Kidney (tissue), 14 donors: ENCODE measurements around the gene SLC25A18. TPM values are rescaled to one million over a fixed set of nuclear protein-coding genes. Genes with fewer than 3 reads are reported as not detected.

Experiments used
- DNase-seq, 5 donors: peaks; one replicate each; pipeline ENCODE4 v3.0.0-alpha.2; 2013 to 2020
- FAIRE-seq: peaks from 2 replicates; lab custom pipeline; 2012; peaks lifted over from hg19 to GRCh38; lab: Jason Lieb, UNC
- H3K27ac ChIP-seq, 2 donors: one replicate each; pipeline ENCODE4 v1.7.0; 2013; ENCODE audit warnings: low read depth in 2 of 2, low read length in 2 of 2, inconsistent platforms in 1 of 2
- H3K27me3 ChIP-seq: one replicate; pipeline ENCODE4 v1.7.1; 2013; ENCODE audit warnings: low read length, inconsistent platforms; ENCODE audit not compliant: control insufficient read depth, insufficient read depth
- H3K36me3 ChIP-seq, 3 donors: one replicate each; pipeline versions ENCODE4 v1.7.0 to v1.7.1; 2013; ENCODE audit warnings: low read length in 3 of 3, control low read depth in 1 of 3, inconsistent platforms in 1 of 3; ENCODE audit not compliant: insufficient read depth in 3 of 3, control insufficient read depth in 2 of 3
- H3K4me1 ChIP-seq, 3 donors: one replicate each; pipeline versions ENCODE4 v1.7.0 to v1.7.1; 2013; ENCODE audit warnings: low read length in 3 of 3, inconsistent platforms in 1 of 3, low read depth in 1 of 3; ENCODE audit not compliant: control insufficient read depth in 2 of 3, insufficient read depth in 2 of 3
- H3K4me3 ChIP-seq, 3 donors: one replicate each; pipeline versions ENCODE4 v1.7.0 to v1.8.1; 2013; ENCODE audit warnings: low read length in 3 of 3, control low read depth in 1 of 3, inconsistent platforms in 1 of 3
- H3K9ac ChIP-seq, 3 donors: one replicate each; pipeline versions ENCODE4 v1.7.0 to v1.7.1; 2013; ENCODE audit warnings: low read length in 3 of 3, control low read depth in 1 of 3, inconsistent platforms in 1 of 3
- H3K9me3 ChIP-seq, 3 donors: one replicate each; pipeline versions ENCODE4 v1.7.0 to v1.7.1; 2013; ENCODE audit warnings: low read length in 3 of 3, control low read depth in 1 of 3, inconsistent platforms in 1 of 3; ENCODE audit not compliant: control insufficient read depth in 2 of 3, insufficient read depth in 1 of 3
- intact Hi-C: fragments of 100-400 bp; cut with DNase I; formaldehyde crosslinking; loops from one replicate; pipeline ENCODE4 v1.11.1; 2022
- polyA plus RNA-seq: library from polyadenylated mRNA; stranded (reverse); fragments of 350-450 nt; fragmentation: Illumina TruSeq; extraction: RNeasy Lipid Tissue Mini Kit (QIAGEN cat#74804); gene quantifications from one replicate; pipeline ENCODE4 v1.2.3, GENCODE V29; 2014; ENCODE audit warnings: low read depth, low replicate concordance; ENCODE audit not compliant: insufficient read depth
- total RNA-seq: library from RNA; stranded (reverse); fragmentation: NEBNext Ultra II Directional; extraction: Animal tissue kit (Norgen Biotek cat#: 25700); gene quantifications from one replicate; pipeline ENCODE4 v1.2.1, GENCODE V29; 2021
- TF ChIP-seq, protein P1 (sequence below): IDR thresholded peaks from 3 replicates; pipeline ENCODE4 v1.5.1; 2012; ENCODE audit warnings: mild to moderate bottlenecking, moderate library complexity, borderline replicate concordance; ENCODE audit not compliant: insufficient read depth; ENCODE audit errors: extremely low read depth
- donor health status: control.
- donor health status: control.
- donor health status: control.
- donor health status: control.
- donor health status: control.
- donor health status: DM: yes; HTN: yes; CAD: no.
- donor health status: Normal renal cell carcinoma (clear cell type).

SLC25A18 gene
- total and polyA plus RNA-seq, 2 donors from 2014 or later: 0.41 to 1.1 TPM

DNA sequence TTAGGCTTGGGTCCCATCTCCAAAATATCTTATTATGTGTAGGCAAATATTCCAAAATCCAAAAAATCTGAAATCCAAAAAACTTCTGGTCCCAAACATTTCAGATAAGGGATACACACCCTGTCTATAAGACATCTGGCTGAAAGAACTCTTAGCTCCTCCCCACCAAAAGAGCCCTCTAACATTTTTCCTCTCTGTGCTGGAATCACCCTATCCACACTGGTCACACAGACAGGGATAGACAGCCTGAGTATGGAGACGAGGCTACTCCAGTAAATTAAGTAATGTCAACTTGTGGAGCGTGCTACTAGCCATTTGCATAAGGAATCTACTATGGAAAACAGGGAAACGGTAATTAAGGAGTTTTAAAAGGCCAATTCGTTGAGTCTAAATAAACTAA lies 40.4 kb downstream of the SLC25A18 start:
- DNase-seq: no peak
- Histone ChIP-seq H3K27me3 (no peaks in the 10 kb centered on the region), H3K9ac (no peak overlapping the region), H3K36me3 (peaks cover 3 to 11% (median 11%) of the 10 kb centered on the region in 3 donors), H3K27ac (no peak overlapping the region), H3K9me3 (no peaks in the 10 kb centered on the region), H3K4me1 (no peaks in the 10 kb centered on the region), H3K4me3 (no peak overlapping the region)
- intact Hi-C loops: no loop called here
- no peak for FAIRE-seq
- TF ChIP-seq, protein P1, sequence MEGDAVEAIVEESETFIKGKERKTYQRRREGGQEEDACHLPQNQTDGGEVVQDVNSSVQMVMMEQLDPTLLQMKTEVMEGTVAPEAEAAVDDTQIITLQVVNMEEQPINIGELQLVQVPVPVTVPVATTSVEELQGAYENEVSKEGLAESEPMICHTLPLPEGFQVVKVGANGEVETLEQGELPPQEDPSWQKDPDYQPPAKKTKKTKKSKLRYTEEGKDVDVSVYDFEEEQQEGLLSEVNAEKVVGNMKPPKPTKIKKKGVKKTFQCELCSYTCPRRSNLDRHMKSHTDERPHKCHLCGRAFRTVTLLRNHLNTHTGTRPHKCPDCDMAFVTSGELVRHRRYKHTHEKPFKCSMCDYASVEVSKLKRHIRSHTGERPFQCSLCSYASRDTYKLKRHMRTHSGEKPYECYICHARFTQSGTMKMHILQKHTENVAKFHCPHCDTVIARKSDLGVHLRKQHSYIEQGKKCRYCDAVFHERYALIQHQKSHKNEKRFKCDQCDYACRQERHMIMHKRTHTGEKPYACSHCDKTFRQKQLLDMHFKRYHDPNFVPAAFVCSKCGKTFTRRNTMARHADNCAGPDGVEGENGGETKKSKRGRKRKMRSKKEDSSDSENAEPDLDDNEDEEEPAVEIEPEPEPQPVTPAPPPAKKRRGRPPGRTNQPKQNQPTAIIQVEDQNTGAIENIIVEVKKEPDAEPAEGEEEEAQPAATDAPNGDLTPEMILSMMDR: no peak

- Histone ChIP-seq H3K4me1 (no peaks in the 10 kb centered on the region), H3K27ac (no peak overlapping the region), H3K27me3 (no peaks in the 10 kb centered on the region), H3K9me3 (no peaks in the 10 kb centered on the region), H3K36me3 (peaks cover 0 to 11% (median 6%) of the 10 kb centered on the region in 3 donors), H3K4me3 (no peak overlapping the region), H3K9ac (peak overlapping the region in 1 of 3 donors; percentile 31)
- TF ChIP-seq, protein P1: no peak
- FAIRE-seq: no peak
- peak in 2 of 5 donors; percentile 8 to 10 for DNase-seq
- intact Hi-C loops: no loop called here
Measured at GRCh38 chr22:17606496-17606895, 43.2 kb downstream of the SLC25A18 start.

DNA sequence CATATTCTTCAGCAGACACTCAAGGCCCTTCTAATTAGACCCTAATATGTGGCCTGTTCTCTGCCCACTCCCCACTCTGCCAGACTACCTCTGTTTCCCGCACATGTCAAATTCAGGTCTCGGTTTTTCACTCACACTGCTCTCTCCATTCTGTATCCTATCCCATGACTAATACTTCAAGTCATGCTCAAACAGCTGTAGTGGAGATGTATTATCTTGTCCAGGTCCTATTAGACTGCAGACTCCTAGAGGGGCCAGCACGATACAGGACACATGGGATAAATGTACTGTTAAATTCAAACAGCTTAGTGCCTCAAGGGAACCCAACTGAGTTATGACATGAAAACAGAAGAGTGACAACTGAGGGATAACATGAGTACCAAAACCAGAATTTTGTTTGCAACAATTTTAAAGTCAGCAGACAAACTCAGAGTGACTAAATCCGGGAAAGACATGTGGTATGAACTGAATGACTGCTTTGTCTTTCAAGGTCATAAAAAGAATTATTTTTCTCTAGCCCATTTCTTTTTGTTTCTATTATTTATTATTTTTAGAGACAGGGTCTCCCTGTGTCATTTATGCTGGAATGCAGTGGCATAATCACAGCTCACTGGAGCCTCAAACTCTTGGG lies 44.7 kb downstream of the SLC25A18 start:
- Histone ChIP-seq H3K4me1 (no peaks in the 10 kb centered on the region), H3K9ac (no peak overlapping the region), H3K9me3 (no peaks in the 10 kb centered on the region), H3K4me3 (no peak overlapping the region), H3K27ac (no peak overlapping the region), H3K36me3 (peaks cover 9 to 25% (median 15%) of the 10 kb centered on the region in 3 donors), H3K27me3 (no peaks in the 10 kb centered on the region)
- intact Hi-C loops: no loop called here
- DNase-seq (no peak), FAIRE-seq (no peak)
- TF ChIP-seq, protein P1: no peak
